Tibial artery (tissue), 4 donors: ENCODE measurements around the gene OSTM1.

ENCODE experiments used
- DNase-seq, 2 donors: peaks; one replicate each; pipeline ENCODE4 v3.0.0-alpha.2; 2019
- H3K27ac ChIP-seq, 2 donors: fragments of 200-600 bp; sonication (generic) in 1 of 2; 1 replicate in 1 of 2; 2 replicates in 1 of 2; pipeline ENCODE4 v1.5.1; 2018 to 2019; ENCODE audit warnings: mild to moderate bottlenecking in 1 of 2
- H3K27me3 ChIP-seq, 2 donors: fragments of 200-600 bp; sonication (generic) in 1 of 2; one replicate each; pipeline versions ENCODE4 v1.5.1 to v1.6.0; 2016 to 2019
- H3K36me3 ChIP-seq, 3 donors: fragments of 200-600 bp; sonication (generic) in 2 of 3; one replicate each; pipeline ENCODE4 v1.5.1; 2016 to 2019; ENCODE audit warnings: mild to moderate bottlenecking in 2 of 3
- H3K4me1 ChIP-seq, 4 donors: fragments of 200-600 bp; sonication (generic) in 2 of 4; 1 replicate in 3 of 4; 2 replicates in 1 of 4; pipeline ENCODE4 v1.5.1; 2016 to 2019
- H3K4me3 ChIP-seq, 2 donors: fragments of 200-600 bp; sonication (generic) in 1 of 2; 1 replicate in 1 of 2; 2 replicates in 1 of 2; pipeline ENCODE4 v1.5.1; 2018 to 2019; ENCODE audit warnings: mild to moderate bottlenecking in 2 of 2
- H3K9me3 ChIP-seq, 3 donors: fragments of 200-600 bp; sonication (generic) in 1 of 3; one replicate each; pipeline ENCODE4 v1.5.1; 2016 to 2019
- intact Hi-C: fragments of 100-400 bp; cut with DNase I; formaldehyde crosslinking; loops from one replicate; pipeline ENCODE4 v1.15.0; 2023; ENCODE audit warnings: low total_unique reads
- TF ChIP-seq, protein P1 (sequence below), 2 experiments: fragments of 200-600 bp in 1 of 2; fragments of 450-650 bp in 1 of 2; IDR thresholded peaks; one replicate each; pipeline ENCODE4 v1.5.1; 2017 to 2019; ENCODE audit warnings: antibody characterized with exemption in 2 of 2, mild to moderate bottlenecking in 1 of 2, moderate library complexity in 1 of 2

Gene OSTM1

DNA sequence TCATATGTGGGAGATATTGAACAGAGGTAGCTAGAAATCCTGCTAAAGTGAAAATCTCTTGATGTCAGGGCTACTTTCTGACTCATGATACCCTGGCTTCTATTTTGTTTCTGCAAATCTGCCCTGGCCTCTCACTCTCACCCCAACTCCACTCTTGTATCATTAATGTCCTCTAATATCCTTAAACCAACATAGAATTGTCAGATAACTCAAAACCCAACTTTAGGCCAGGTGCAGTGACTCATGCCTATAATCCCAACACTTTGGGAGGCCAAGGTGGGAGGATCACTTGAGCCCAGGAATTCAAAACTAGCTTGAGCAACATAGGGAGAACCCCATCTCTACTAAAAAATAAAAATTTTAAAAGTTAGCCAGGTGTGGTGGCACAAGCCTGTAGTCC, 33.8 kb upstream of the OSTM1 start:
- H3K4me1 ChIP-seq = peaks cover 0 to 3% (median 1%) of the 10 kb centered on the region in 4 donors
- DNase-seq = no peak
- H3K27ac ChIP-seq = no peak overlapping the region
- TF ChIP-seq, protein P1, sequence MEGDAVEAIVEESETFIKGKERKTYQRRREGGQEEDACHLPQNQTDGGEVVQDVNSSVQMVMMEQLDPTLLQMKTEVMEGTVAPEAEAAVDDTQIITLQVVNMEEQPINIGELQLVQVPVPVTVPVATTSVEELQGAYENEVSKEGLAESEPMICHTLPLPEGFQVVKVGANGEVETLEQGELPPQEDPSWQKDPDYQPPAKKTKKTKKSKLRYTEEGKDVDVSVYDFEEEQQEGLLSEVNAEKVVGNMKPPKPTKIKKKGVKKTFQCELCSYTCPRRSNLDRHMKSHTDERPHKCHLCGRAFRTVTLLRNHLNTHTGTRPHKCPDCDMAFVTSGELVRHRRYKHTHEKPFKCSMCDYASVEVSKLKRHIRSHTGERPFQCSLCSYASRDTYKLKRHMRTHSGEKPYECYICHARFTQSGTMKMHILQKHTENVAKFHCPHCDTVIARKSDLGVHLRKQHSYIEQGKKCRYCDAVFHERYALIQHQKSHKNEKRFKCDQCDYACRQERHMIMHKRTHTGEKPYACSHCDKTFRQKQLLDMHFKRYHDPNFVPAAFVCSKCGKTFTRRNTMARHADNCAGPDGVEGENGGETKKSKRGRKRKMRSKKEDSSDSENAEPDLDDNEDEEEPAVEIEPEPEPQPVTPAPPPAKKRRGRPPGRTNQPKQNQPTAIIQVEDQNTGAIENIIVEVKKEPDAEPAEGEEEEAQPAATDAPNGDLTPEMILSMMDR (IDR thresholded peaks at IDR 0.05) = no peak
- intact Hi-C loops = no loop called here
- no peaks in the 10 kb centered on the region for H3K36me3 ChIP-seq
- peaks cover 0 to 14% of the 10 kb centered on the region in 2 donors for H3K27me3 ChIP-seq
- H3K9me3 ChIP-seq = no peaks in the 10 kb centered on the region
- no peak overlapping the region for H3K4me3 ChIP-seq

DNA sequence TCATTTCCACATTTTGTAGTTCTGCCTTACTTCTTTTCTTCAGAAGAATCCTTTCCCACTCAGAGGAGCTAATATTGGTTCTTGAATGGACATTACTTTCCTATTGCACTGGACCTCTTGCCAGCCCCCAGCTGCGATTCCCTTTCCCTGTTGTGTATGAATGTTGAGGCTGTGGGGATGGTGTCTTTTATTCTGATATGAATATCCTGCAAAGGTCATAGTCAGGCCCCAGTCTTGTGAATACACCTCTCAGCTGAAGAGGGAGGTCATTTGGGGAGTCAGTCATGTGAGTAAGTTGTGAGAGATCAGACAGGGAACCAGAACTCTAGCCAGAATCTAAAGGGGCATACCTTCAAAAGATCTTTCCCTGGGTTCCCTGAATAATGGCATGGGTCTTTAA, 32.6 kb upstream of the OSTM1 start:
- DNase-seq = no peak
- H3K4me1 ChIP-seq = no peaks in the 10 kb centered on the region
- H3K4me3 ChIP-seq = no peak overlapping the region
- no peaks in the 10 kb centered on the region for H3K36me3 ChIP-seq
- H3K9me3 ChIP-seq = no peaks in the 10 kb centered on the region
- no peak overlapping the region for H3K27ac ChIP-seq
- TF ChIP-seq, protein P1 (IDR thresholded peaks at IDR 0.05) = no peak
- peaks cover 0 to 14% of the 10 kb centered on the region in 2 donors for H3K27me3 ChIP-seq
- intact Hi-C loops = no loop called here

GRCh38 chr6:108106694-108107093, 32.2 kb upstream of the OSTM1 start:
- TF ChIP-seq, protein P1 (IDR thresholded peaks at IDR 0.05) = no peak
- Histone ChIP-seq H3K4me3 (no peak overlapping the region), H3K36me3 (no peaks in the 10 kb centered on the region), H3K27ac (no peak overlapping the region), H3K9me3 (no peaks in the 10 kb centered on the region), H3K4me1 (no peaks in the 10 kb centered on the region), H3K27me3 (peaks cover 0 to 14% of the 10 kb centered on the region in 2 donors)
- intact Hi-C loops = no loop called here
- no peak for DNase-seq

DNA sequence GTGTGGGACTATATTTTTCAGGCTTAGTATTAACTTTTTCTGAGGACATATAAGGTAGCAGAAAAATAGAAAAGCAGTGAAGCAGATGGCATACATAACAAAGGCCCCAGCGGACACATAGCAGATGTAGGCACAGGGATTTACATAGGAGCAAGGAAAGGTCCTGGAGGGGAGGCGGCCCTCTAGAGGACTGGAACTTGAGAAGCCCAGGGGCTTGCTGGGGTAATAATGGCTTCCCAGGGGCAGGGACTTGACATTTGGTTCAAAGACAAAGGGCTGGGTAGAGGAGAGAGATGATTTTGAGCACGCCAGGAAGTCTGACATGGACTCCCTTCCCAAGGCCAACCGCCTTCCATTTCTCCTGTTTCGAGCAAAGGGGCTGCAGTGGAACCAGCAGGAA, 31.7 kb upstream of the OSTM1 start:
- intact Hi-C loops = no loop called here
- no peak overlapping the region for H3K27ac ChIP-seq
- TF ChIP-seq, protein P1 (IDR thresholded peaks at IDR 0.05) = no peak
- peaks cover 0 to 14% of the 10 kb centered on the region in 2 donors for H3K27me3 ChIP-seq
- H3K36me3 ChIP-seq = no peaks in the 10 kb centered on the region
- no peaks in the 10 kb centered on the region for H3K9me3 ChIP-seq
- no peak for DNase-seq
- no peaks in the 10 kb centered on the region for H3K4me1 ChIP-seq
- no peak overlapping the region for H3K4me3 ChIP-seq

DNA sequence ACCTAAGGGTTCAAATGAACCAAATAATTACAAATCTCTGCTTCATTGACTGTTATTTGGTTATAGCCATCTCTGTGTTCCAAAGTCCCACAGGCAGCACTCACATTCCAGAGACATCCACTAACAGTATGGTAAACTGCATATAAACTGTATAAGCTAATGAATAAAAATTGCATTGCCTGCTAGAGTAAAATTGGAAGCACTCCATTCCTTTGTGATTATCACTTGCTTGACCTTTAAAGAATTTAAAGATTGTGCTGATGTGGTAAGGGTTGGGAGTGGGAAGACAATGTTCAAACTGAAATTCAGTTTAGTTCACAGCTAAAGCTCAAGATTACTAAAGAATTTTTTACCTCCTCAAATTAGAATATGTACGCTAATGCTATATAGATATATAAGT, 31.0 kb upstream of the OSTM1 start:
- intact Hi-C loops = no loop called here
- Histone ChIP-seq H3K4me1 (no peaks in the 10 kb centered on the region), H3K4me3 (no peak overlapping the region), H3K27me3 (peaks cover 0 to 14% of the 10 kb centered on the region in 2 donors), H3K9me3 (no peaks in the 10 kb centered on the region), H3K27ac (no peak overlapping the region), H3K36me3 (no peaks in the 10 kb centered on the region)
- DNase-seq = no peak
- TF ChIP-seq, protein P1 (IDR thresholded peaks at IDR 0.05) = no peak

DNA sequence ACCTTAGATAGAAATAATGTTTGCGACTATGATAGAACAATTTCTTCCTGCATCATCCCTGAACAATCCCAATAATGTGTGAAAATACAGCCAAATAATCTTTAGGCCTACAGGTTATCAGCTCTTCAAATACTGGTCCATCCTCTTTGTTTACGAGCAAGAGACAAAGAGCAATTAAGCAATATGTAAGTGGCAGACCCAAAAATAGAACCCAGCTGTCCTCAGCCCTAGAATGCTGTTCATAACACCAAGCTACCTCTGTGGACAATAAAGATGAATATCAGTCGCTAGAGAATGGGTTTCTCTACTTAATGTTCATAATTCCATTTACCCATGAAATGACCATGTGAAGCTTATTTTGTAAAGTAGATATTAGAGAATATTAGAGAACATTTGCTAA, 28.4 kb upstream of the OSTM1 start:
- Histone ChIP-seq H3K27ac (no peak overlapping the region), H3K27me3 (peaks cover 0 to 4% of the 10 kb centered on the region in 2 donors), H3K4me3 (no peak overlapping the region), H3K9me3 (no peaks in the 10 kb centered on the region), H3K4me1 (no peaks in the 10 kb centered on the region), H3K36me3 (no peaks in the 10 kb centered on the region)
- intact Hi-C loops = no loop called here
- TF ChIP-seq, protein P1 (IDR thresholded peaks at IDR 0.05) = no peak
- DNase-seq = no peak
